GM21723 (cell line): Measurements from ENCODE around the gene SUDS3.

ENCODE experiments used
- ATAC-seq: cut with Tn5 transposase; IDR thresholded peaks from one replicate; pipeline ENCODE4 v1.9.1; 2021; ENCODE audit warnings: mild to moderate bottlenecking, moderate library complexity; ENCODE audit not compliant: unreplicated experiment

SUDS3 gene

DNA sequence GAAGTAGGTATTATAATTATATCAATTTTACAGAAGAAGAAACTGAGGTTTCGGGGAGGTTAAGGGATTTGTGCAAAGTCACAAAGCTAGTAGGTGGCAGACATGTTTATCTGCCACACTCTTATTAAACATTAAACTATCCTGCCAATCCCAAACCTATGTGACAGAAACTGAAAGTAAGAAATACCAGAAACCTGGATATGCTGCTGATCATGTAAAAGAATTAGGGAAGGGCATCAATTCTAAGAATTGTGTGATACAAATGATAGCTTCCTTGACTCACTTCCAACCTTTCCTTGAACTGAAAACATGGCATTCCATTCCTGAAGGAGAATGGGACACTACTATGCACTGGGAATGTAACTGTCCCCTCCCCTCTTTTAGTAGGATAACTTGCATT, 20.5 kb upstream of the SUDS3 start:
- ATAC-seq: no peak

DNA sequence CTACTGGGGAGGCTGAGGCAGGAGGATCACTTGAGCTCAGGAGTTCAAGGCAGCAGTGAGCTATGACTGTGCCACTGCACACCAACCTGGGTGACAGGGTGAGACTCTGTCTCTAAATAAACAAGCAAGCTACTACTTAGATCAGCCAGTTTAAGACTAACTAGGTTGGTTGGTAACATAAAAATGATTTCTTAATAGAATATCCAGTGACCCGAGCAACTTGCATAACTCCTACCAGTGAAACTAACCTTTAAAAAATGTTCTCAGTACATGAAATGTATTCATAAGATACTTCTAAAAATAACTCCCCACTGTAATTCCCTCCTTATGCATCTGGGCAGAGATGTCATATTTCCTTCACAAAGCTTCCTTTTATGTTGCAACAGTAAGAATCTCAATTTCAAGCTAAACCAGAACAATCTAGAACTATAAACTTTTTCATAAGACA, 19.5 kb upstream of the SUDS3 start:
- ATAC-seq: peak; percentile 31

DNA sequence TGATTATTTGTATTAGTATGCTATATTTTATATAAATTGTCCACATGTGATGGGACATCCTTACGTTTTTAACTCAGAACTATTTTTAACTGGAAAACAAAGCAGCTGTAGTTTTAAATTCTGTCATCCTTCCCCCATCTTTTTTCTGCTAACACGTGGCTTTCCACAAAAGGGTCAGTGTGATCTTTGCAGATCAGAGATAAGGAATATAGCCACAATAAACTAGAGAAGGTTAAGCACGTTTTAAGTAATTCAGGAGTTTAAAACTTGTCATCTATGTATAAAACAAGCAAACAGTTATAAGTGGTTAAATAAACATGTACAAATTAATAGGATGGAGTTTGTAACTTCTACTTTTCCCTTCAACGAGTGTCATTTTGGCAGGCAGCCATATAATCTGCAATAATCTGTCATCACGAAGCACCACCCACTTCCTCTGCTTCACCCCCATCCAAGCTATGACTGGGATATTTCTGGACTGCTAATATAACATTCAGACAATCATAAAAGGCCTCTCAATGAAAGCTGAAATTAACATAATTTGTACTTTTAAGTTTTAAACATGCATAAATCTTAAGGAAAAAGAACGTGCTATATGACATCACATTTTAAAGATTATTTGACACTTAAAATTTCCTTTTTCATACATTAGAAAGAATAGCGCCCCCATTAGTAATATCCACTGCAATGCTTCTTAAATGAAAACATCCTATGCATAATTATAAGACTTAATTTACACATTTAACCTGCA, 18.9 kb upstream of the SUDS3 start:
- ATAC-seq: peak; percentile 59

DNA sequence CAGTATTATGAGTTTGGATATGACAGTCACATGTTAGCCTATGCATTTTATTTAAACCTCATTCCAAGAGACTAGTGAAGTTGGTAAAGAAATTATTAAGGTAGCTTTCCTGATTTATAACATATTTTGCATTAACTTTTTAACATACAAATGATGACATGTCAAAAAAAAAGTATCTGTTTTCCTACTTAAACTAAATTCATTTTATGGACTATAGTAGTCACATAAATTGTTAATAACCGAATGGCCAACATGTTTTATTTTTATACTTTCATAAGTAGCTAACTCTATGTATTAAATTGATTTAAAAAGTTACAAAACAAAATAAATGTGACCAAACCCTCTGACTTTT, 18.4 kb upstream of the SUDS3 start:
- ATAC-seq: no peak

DNA sequence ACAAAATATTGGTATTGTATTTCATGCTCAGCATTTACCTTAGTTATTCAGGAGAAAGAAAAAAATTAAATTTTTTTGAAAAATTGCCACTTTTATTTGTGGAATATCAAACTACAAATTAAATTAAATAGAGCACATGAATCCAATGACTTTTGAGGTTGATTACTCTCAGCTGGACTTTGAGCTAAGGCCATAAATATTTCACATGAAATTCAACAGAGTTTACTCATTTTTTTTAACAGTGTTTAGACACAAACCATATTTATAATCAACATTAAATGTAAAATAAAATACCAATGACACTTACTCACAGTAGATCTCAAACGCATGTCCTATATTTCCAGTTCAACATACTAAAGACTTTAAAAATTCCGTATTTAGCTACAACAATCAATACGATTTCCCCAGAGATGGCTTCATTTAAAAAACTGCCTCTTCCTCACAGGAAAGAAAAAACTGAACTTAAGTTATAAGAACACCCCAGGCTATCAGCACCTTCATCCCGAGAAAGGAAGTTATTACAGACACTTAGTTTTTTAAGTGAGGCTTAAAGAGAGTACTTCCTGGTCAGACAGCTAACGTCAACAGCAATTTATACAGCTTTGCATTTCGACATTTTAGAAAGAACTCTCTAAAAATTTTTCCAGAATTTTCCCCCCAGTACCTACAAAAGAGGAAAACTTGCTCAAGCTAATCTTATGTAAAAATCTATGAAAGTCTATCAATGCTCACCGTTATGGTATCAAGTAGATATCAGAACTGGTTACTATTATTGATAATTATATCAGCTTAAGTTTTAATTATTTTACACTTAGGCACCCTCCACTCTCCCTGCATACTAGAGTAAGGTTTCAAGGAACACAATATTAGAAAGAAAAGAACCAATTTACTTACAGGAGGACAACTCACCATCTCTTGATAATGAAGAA, 17.5 kb upstream of the SUDS3 start:
- ATAC-seq: no peak

DNA sequence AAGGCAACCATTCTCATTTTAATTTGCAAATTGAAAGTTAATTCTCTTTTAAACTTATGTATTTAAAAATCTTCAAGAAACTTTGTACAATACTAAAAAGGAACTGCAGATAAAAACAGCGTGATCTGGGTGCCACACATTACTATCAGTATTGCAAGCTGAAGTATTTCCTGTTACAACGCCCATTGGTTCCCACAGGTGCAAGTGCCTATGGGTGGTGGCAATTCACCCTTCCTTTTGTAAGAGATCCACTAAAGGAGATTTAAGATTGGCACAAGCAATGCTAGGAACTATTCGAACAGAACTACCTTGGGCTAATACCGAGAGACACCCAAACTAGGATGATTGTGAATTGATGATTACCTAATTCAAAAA, 16.8 kb upstream of the SUDS3 start:
- no peak for ATAC-seq

DNA sequence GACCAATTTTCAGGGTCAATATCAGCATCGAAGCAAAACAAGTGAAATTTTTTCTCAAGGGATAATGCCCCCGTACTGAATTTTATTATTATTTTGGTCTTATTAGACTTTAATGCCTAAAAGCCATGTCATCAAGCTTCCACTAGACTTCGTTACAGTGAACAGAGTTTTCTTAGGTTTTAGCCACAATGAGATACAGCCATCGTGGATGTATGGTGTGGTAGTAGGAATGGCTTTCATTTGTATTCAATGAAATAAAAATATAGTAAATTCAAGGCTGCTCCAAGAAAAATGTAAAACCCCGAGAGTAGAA, 15.3 kb upstream of the SUDS3 start:
- ATAC-seq: no peak

DNA sequence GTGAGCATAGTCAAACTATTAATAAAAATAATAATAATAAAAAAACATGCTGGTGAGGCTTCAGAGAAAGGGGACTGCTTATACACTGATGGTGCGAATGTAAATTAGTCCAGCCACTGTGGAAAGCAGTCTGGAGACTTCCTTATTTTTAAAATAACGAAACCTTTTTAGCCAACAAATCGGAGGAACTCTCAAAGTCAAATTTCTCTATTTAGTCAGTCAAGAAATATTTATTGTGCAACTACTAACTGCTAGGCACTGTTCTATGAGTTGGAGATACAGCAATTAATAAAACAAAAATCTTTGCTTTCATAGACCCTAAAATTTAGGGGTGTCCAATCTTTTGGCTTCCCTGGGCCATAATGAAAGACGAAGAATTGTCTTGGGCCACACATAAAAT, 14.5 kb upstream of the SUDS3 start:
- no peak for ATAC-seq

DNA sequence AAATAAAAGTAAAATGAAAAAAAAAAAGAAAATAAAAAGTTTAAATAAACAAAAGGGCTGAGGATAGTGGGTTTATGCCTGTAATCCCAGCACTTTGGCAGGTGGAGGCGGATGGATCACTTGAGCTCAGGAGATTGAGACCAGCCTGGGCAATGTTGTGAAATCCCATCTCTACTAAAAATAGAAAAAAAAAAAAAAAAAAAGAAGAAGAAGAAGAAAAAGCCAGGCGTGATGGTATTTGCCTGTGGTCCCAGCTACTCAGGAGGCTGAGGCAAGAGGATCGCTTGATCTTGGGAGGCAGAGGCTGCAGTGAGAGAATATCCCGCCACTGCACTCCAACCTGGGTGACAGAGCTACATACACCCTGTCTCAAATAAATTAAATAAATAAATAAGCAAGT, 7.5 kb upstream of the SUDS3 start:
- no peak for ATAC-seq

DNA sequence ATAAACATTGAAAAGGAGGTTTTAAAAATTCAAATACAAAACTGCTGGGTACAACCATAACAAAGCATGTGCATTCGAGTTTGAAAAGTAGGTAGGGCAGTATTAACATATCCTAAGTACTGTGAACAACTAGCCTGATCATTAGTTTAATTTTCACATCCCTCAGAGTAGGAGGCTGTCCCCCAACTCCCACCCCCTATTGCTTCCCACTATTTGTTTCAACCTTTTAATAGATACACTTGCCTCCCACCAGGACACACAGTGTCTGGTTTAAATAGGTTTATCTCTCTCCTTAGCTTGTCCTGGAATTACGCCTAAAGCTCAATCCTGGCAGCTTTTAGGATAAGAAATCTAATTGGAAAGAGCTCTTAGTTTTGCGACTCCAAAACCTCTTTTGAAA, 5.8 kb upstream of the SUDS3 start:
- no peak for ATAC-seq

DNA sequence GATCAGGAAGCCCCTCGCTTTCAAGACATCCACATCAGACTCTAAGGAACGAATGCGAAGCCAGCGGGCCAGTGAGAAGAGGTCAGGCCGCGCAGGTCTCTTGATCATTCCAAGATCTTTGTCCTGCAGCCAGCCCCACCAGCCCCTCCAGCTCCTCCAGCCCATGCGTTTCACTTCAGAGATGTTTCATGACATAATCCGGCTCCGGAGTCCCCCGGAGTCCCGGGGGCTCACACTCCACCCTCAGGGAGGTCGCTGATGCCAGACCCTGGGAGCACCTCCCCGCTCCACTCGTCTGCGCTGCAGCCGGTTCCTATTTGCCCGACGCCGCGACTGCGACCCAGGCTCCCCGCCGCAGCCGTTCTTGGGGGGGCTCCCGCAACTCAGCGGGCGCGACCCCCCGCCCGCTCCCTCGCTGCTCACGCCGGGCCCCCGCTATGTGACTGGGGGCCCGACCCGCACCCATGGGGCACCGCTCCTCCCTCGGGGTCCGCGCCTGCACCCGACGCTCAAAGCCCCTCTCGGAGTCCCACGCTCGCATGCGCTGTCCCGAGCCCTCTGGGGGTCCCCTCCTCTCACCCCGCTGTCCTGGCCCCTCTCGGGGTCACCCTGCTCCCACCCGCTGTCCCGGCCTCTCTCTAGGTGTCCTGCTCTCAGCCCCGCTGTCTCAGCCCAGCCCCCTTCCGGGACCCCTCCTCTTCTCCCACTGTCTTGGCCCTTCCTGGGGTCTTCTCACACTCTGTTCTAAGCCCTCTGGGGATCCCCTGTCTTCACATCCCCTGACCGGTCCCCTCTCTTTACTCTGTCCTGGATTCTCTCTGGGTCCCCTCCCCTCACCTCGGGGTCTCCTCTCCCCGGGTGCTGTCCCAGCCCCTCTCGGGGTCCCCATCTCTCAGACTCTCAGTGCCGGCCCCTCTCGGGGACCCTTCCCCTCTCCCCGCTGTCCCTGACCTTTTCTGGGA, 4.8 kb upstream of the SUDS3 start:
- ATAC-seq: no peak

DNA sequence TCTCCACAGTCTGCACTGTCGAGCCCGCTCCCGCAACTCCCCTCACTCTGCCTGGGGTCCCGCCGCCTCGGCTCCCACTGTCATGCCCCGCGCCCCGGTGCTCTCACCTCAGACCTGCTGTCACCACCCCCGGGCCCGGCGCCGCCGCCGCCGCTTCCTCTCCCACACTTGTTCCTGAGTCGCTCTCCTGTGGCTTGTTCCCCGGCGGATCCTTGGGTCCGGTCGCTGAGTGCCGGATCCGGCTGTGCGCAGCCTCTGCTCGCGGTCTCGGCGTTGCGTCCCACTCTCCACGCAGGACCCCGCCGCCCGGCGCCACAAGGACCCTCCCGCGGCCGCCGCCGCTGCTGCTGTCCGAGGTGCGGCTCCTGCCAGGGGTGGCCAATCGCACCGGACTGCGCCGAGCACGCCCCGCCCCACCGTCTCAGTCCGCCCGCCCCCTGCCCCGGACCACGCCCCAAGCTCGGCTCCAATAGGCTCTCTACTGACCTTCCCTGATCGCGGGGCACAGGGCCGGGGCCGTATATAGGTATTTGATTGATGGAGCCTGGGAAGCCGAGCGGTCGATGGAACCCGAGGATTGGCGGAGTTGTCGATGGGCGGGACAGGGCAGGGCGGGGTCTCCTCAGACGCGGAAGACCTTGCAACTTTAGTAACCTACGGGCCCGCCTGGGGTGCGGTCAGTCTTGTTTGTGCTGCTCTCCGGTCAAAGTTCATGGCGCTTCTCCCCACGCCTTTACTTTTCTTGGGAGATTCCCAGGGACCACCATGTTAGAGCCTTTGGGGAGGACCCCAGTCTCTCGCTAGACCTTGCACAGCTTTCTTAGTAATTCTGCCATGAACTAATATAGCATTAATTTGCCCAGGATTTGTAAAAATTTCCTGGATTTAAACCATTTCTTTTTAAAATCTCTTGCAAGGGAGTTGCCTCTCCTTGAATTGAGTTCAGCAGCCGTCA, 3.5 kb upstream of the SUDS3 start, which contains the start of gene TAOK3:
TAOK3 (minus strand) TSS at position 367 of the 955 bp plus-strand sequence. CDS start 117,340 bp downstream, outside the sequence.
- ATAC-seq: peak; percentile 73

DNA sequence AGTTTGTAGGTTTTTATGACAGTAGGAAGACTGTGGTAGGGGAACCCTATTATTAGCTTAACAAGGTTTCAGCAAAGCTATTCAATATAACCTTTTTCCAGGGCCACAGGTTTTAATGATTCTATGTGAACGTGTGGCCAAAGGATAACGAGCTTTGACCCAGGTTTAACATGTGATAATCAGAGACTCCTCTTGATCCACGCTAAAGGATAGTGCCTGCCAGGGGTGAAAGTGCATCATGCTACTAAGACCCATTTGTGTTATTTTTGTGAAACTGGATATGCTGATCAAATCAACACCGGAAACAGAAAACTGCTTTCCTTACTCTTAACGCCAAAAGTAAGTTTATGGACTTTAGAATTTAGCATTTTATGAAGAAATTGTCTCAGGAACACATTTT, 2.7 kb upstream of the SUDS3 start:
- ATAC-seq: no peak

DNA sequence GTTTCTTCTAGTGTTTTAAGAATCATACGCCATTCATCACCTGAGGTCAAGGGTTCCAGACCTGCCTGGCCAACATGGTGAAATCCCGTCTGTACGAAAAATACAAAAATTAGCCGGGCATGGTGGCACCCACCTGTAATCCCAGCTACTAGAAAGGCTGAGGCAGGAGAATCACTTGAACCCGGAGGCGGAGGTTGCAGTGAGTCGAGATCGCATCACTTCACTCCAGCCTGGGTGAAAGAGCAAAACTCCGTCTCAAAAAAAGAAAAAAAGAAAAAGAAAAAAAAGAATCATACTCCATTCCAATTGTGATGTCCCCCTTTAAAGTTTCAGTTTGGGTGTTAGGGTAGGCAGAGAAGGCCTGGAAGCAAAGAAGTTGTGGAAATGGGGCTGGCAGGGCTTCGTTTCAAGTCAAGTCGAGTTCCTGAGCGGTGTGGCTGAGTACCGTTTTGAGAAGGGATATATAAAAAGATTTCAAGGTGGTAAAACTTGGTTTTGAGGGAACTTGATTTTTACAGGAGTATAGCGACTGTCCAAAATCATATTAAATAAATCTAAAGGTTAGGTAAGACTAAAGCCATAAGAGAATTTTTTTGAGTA, 2.1 kb upstream of the SUDS3 start:
- ATAC-seq: no peak

DNA sequence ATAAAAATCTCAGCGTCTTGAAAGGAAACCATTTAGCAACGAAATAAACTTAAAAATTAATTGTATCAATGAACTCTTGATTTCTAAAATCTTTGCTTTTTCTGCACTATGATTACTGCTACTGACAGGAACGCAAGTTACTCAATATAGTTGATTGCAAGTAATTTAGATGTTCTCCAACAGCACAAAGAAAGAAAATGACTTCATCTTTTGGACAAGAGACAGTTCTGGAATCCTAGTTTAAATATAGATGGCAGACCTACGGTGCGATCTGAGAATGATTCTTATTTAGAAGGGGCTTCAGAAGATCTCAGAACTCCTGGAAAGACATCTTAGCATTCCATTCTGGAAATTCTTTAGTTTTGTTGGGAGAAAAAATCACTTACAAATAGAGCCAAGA, 1.4 kb upstream of the SUDS3 start:
- ATAC-seq: no peak

DNA sequence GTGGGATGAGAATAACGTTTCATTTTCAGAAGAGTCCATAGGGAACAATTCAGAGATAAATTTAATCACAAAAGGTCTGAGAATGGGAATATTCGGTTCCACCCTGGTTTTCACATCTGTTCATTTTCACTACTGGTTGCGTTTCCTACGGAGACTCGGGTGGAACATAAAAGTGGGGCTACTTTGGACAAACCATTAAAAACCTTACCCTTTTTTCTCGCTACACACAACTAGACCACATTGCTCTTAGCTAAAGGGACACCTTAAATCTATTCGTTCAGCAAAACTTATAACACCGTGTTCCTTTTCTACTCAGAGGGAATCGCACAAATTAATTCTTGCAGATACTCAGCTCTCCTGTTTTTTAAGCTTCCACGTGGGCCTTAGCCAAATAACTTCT, 1.0 kb upstream of the SUDS3 start:
- no peak for ATAC-seq

DNA sequence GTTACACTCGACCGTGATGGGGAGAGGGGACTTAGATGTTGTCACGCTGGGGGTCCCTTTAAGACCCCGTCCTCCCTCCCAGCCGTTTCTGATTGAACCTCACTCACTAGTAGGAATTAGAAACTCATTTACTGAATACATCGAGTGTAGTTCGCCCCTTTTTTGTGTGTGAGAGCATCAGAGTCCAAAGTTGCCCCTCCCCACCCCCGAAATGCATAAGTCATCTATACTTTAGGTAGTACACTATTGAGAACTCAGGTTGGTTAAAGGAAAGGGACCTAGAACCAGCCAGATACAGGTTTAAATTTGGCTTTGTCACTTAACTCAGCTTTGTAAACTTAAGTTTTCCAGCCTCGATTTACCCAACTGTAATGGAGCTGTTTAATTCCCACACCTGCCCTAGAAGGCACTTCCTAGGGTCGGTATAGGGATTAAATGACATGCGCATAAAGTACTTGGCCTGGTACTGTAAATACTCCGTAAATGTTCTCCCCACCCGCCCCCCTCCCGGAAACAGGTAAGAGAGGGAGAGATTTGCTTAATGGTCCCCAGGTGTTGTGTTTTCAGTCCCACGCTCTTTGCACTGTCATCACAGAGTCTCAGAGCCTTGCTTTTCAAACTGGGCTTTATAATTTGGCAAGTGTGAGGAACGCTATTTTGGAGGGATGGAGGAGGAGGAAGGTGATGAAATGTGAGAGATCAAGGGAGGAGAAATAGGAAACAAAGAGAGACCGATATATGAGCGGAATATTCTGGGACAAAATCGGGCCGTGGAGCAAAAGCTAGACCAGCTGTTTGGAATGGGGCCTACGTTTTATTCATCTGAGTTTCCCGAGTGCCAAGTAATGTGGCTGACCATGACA, 897 bp downstream of the SUDS3 start:
- no peak for ATAC-seq

DNA sequence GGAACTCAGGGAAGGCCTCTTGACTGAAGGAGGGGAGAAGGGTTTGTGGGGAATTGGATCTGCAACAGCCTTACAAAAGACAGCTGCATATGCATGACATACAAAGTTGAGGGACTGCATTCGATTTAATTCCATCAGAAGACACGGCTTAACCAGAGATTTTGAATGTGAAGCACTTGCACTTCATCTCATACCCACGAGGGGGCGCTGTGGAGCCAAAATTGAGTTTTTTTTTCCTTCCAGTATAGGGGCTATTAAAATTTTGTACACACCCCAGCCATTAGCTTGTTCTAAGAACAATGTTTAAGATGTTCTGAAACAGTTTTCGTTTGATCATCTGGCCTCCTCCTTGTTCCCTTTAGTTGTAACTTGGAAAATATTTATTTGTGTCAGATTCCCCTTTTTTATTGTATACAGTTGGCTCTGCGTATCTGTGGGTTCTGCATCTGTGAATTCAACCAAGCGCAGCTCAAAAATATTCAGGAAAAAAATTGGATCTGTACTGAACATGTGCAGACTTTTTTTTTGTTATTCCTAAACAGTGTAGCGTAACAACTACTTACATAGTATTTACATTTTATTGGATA, 1.6 kb downstream of the SUDS3 start:
- ATAC-seq: no peak
